Left lung (tissue), 10 donors: ENCODE data around the gene CCDC32. TPM values are rescaled to one million over a fixed set of nuclear protein-coding genes. Genes with fewer than 3 reads are reported as not detected.

ENCODE experiments used
- ATAC-seq: fragments of 200-7000 bp; cut with Tn5 transposase; one replicate; pipeline ENCODE4 v1.9.1; 2020; ENCODE audit warnings: moderate library complexity
- DNase-seq, 4 donors: peaks; one replicate each; pipeline ENCODE4 v3.0.0-alpha.2; 2013 to 2020
- H3K27ac ChIP-seq, 2 donors: fragments of 200-600 bp; sonication (generic) in 1 of 2; one replicate each; pipeline versions ENCODE4 v1.5.0 to v1.8.0; 2020 to 2021
- H3K27me3 ChIP-seq, 2 donors: fragments of 200-600 bp; sonication (generic) in 1 of 2; one replicate each; pipeline versions ENCODE4 v1.5.0 to v1.8.0; 2020 to 2021
- H3K36me3 ChIP-seq, 2 donors: fragments of 200-600 bp; sonication (generic) in 1 of 2; one replicate each; pipeline versions ENCODE4 v1.5.0 to v1.8.0; 2020 to 2021
- H3K4me1 ChIP-seq, 2 donors: fragments of 200-600 bp; one replicate each; pipeline ENCODE4 v1.8.0; 2021
- H3K4me3 ChIP-seq, 2 donors: fragments of 200-600 bp; sonication (generic) in 1 of 2; one replicate each; pipeline versions ENCODE4 v1.5.0 to v1.8.0; 2020 to 2021; ENCODE audit warnings: mild to moderate bottlenecking in 1 of 2
- H3K9me3 ChIP-seq, 2 donors: fragments of 200-600 bp; sonication (generic) in 1 of 2; one replicate each; pipeline versions ENCODE4 v1.5.0 to v1.8.0; 2020 to 2021
- CTCF ChIP-seq, 2 donors: fragments of 200-600 bp; sonication (generic) in 1 of 2; IDR thresholded peaks; one replicate each; pipeline versions ENCODE4 v1.5.0 to v1.8.0; 2021; ENCODE audit warnings: antibody characterized with exemption in 2 of 2
- intact Hi-C, 2 donors: fragments of 100-400 bp; cut with DNase I; formaldehyde crosslinking; loops; one replicate each; pipeline versions ENCODE4 v1.11.2 to v1.14.2; 2022
- polyA plus RNA-seq, 6 donors: library from polyadenylated mRNA; unstranded; fragments of 120-200 nt; gene quantifications; one replicate each; pipeline ENCODE4 v1.2.1, GENCODE V29; 2013; ENCODE audit not compliant: insufficient read length in 6 of 6
- total RNA-seq, 2 donors: library from RNA; stranded (reverse); fragmentation: NEBNext Ultra II Directional; extraction: Animal tissue kit (Norgen Biotek cat#: 25700); gene quantifications; one replicate each; pipeline ENCODE4 v1.2.1, GENCODE V29; 2021
- donor health status: DM: no; HTN: yes; CAD: no.
- donor health status: DM: no; HTN: no; CAD: no.

The CCDC32 gene
- total and polyA plus RNA-seq, 8 donors: 19.4 to 31.6 (median 28.8) TPM

DNA sequence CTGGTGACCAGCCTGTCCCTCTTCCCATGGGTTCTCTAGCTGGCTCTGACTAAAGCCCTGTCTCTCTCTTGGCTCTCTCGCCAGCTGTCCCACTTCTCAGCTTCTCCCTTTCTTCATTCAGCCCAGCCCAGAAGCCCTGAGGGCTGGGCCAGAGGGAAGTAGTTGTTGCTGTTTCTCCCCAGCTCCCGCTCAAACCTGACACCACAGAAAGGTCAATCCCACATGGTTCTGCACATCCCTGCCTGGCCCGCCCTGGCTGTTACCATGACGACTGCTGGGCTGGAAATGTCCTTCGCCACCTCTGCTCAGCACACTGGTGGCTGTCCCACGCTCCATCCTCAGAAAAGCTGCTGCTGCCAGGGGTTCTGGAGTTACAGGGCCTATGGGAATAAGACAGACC is 25.9 kb downstream of the CCDC32 start:
- intact Hi-C loops: no loop called here
- H3K4me1 ChIP-seq: no peaks in the 10 kb centered on the region
- DNase-seq: no peak
- H3K27me3 ChIP-seq: no peaks in the 10 kb centered on the region
- no peaks in the 10 kb centered on the region for H3K9me3 ChIP-seq
- H3K36me3 ChIP-seq: peaks cover 0 to 15% of the 10 kb centered on the region in 2 donors
- no peak for ATAC-seq
- H3K27ac ChIP-seq: no peak overlapping the region
- H3K4me3 ChIP-seq: no peak overlapping the region
- TF ChIP-seq CTCF (IDR thresholded peaks at IDR 0.05): no peak

DNA sequence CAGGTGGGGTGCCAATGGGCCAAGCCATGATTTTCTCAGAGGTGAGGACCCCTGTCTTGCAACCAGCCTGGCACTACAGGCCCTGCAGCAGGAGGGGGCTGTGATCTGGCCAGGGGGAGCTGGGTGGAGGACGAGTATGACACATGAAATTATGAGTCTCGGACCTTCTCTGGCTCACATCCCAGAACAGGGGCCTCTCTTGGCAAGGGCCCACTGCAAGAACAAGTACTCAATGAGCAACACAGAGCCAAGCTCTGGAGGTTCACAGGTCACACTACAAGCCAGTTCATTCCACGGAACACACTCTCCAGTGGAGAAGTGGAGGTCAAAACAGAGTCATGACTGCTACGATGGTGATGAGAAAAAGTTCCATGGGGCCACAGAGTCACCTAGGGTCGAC is 28.3 kb downstream of the CCDC32 start:
- ATAC-seq: no peak
- Histone ChIP-seq H3K4me1 (no peaks in the 10 kb centered on the region), H3K9me3 (no peaks in the 10 kb centered on the region), H3K4me3 (no peak overlapping the region), H3K36me3 (peaks cover 0 to 19% of the 10 kb centered on the region in 2 donors), H3K27me3 (no peaks in the 10 kb centered on the region), H3K27ac (no peak overlapping the region)
- DNase-seq: peak in 1 of 4 donors; percentile 61
- intact Hi-C loops: no loop called here
- TF ChIP-seq CTCF (IDR thresholded peaks at IDR 0.05): no peak

DNA sequence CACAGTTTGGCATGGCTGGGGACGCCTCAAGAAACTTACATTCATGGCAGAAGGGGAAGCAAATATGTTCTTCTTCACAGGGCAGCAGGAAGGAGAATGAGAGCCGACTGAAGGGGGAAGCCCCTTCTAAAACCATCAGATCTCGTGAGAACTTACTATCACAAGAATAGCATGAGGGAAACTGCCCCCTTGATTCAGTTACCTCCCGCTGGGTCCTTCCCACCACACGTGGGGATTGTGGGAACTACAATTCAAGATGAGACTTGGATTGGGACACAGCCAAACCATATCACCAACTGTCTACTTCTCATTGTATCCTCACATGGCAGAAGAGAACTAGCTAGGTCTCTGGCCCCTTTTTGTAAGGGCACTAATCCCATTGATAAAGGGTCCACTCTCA is 30.5 kb downstream of the CCDC32 start:
- intact Hi-C loops: no loop called here
- peaks cover 0 to 19% of the 10 kb centered on the region in 2 donors for H3K36me3 ChIP-seq
- H3K4me1 ChIP-seq: no peaks in the 10 kb centered on the region
- no peaks in the 10 kb centered on the region for H3K27me3 ChIP-seq
- no peak overlapping the region for H3K4me3 ChIP-seq
- no peaks in the 10 kb centered on the region for H3K9me3 ChIP-seq
- no peak overlapping the region for H3K27ac ChIP-seq
- no peak for TF ChIP-seq CTCF (IDR thresholded peaks at IDR 0.05)
- ATAC-seq (no peak), DNase-seq (no peak)

DNA sequence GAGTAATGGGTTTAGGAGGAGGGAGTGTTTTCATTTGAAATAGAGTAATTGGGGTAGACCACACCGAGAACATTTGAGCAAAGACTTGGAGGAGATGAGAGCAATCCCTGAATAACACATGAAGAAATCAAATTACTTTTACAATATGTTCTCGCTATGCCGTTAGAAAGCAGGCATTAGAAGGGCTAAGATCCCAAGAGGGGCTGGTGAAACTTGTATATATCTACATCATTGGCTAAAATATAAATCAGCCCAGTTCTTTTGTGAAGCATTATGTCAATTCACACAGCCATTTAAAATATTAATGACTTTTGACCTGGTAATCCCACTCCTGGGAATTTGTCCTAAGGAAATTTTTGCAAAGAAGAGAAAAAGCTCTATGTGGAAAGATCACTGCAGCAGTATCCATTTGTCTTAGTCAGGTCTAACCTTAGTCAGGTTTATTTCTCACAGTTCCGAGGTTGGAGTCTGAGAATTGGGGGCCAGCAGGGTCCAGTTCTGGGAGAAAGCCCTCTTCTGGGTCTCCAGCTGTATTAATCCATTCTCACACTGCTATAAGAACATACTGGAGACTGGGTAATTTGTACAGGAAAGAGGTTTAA is 31.0 kb downstream of the CCDC32 start:
- ATAC-seq (no peak), DNase-seq (no peak)
- Histone ChIP-seq H3K4me1 (no peaks in the 10 kb centered on the region), H3K4me3 (no peak overlapping the region), H3K27ac (no peak overlapping the region), H3K36me3 (peaks cover 0 to 14% of the 10 kb centered on the region in 2 donors), H3K27me3 (no peaks in the 10 kb centered on the region), H3K9me3 (no peaks in the 10 kb centered on the region)
- intact Hi-C loops: no loop called here
- TF ChIP-seq CTCF (IDR thresholded peaks at IDR 0.05): no peak

DNA sequence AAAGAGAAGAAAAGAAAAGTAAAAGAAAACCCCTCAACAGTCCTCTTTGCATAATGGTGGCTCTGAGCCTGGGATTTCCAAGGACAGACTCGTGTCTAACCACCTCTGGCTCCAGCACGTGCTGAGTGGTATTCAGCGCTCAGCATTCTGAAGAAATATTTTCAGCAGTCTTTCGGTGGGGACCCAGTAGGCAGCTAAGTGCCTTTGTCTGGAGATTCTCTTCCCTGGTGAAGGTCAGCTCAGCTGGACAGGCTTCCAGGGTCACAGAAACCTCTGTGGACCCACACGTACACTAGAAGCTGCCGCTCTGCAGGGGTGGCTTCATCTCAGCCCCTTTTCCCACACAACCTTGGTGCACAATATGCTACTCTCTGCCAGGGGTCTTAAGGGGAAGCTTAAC is 36.0 kb downstream of the CCDC32 start:
- H3K4me1 ChIP-seq: no peaks in the 10 kb centered on the region
- no peaks in the 10 kb centered on the region for H3K27me3 ChIP-seq
- DNase-seq (no peak), ATAC-seq (no peak)
- peaks cover 0 to 8% of the 10 kb centered on the region in 2 donors for H3K36me3 ChIP-seq
- H3K27ac ChIP-seq: no peak overlapping the region
- no peak for TF ChIP-seq CTCF (IDR thresholded peaks at IDR 0.05)
- intact Hi-C loops: no loop called here
- no peaks in the 10 kb centered on the region for H3K9me3 ChIP-seq
- H3K4me3 ChIP-seq: no peak overlapping the region
